Peyer's patch (tissue), 4 donors: ENCODE data around the gene CLDN9. TPM values are rescaled to one million over a fixed set of nuclear protein-coding genes. Genes with fewer than 3 reads are reported as not detected.

ENCODE experiments used
- DNase-seq, 3 donors: peaks; one replicate each; pipeline ENCODE4 v3.0.0-alpha.2; 2017 to 2019
- H3K27ac ChIP-seq, 4 donors: fragments of 200-600 bp; sonication (generic); one replicate each; pipeline ENCODE4 v1.5.1; 2016 to 2019
- H3K27me3 ChIP-seq, 2 donors: fragments of 200-600 bp; sonication (generic); one replicate each; pipeline ENCODE4 v1.5.1; 2019
- H3K36me3 ChIP-seq, 3 donors: fragments of 200-600 bp; sonication (generic); one replicate each; pipeline ENCODE4 v1.5.1; 2016 to 2019
- H3K4me1 ChIP-seq, 4 donors: fragments of 200-600 bp; sonication (generic); one replicate each; pipeline ENCODE4 v1.5.1; 2016 to 2019
- H3K4me3 ChIP-seq, 4 donors: fragments of 200-600 bp; sonication (generic); 1 replicate in 3 of 4; 2 replicates in 1 of 4; pipeline ENCODE4 v1.5.1; 2016 to 2019; ENCODE audit warnings: mild to moderate bottlenecking in 1 of 4
- H3K9me3 ChIP-seq, 4 donors: fragments of 200-600 bp; sonication (generic); one replicate each; pipeline ENCODE4 v1.5.1; 2016 to 2019; ENCODE audit warnings: mild to moderate bottlenecking in 1 of 4
- CTCF ChIP-seq, 6 experiments: fragments of 450-650 bp in 4 of 6; fragments of 200-600 bp in 2 of 6; sonication (generic) in 1 of 6; IDR thresholded peaks; one replicate each; pipeline ENCODE4 v1.5.1; 2017 to 2019; ENCODE audit warnings: antibody characterized with exemption in 6 of 6, mild to moderate bottlenecking in 3 of 6, moderate library complexity in 1 of 6
- POLR2A ChIP-seq, 2 donors: fragments of 450-650 bp; IDR thresholded peaks; one replicate each; pipeline ENCODE4 v1.5.1; 2017; ENCODE audit warnings: antibody characterized with exemption in 2 of 2, mild to moderate bottlenecking in 2 of 2, moderate library complexity in 2 of 2
- total RNA-seq, 4 donors: library from RNA; depleted of rRNA; stranded (reverse); fragments of >200 nt; gene quantifications; one replicate each; pipeline ENCODE4 v1.1.0, GENCODE V29; 2016

The CLDN9 gene
- total RNA-seq, 4 donors from 2014 or later = 0.76 to 2.5 (median 1.2) TPM

DNA sequence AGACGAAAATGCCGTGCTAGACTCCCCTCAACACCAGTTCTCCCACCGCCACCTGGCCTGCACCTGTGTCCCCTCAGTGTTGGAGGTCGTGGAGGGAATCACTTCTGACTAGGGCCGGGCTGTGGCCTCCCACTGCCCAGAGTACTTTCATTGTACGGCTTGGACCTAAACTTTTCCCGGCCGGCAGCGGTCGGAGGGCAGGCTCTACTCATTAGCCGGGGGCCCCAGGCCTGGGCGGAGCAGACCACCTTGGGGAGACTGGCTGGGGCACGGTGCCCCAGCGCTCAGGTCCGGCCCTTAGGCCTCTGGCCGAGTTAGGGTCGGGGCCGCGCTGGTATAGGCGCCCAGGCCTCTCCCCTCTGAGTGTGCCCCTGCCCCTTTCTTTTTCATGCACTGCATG, 4.6 kb downstream of the CLDN9 start:
- H3K27ac ChIP-seq = no peak overlapping the region
- H3K27me3 ChIP-seq = no peaks in the 10 kb centered on the region
- TF ChIP-seq CTCF (IDR thresholded peaks at IDR 0.05) = no peak
- TF ChIP-seq POLR2A (IDR thresholded peaks at IDR 0.05) = no peak
- DNase-seq = no peak
- H3K4me3 ChIP-seq = no peak overlapping the region
- H3K9me3 ChIP-seq = no peaks in the 10 kb centered on the region
- H3K4me1 ChIP-seq = peaks cover 0 to 28% (median 17%) of the 10 kb centered on the region in 4 donors
- H3K36me3 ChIP-seq = no peaks in the 10 kb centered on the region

DNA sequence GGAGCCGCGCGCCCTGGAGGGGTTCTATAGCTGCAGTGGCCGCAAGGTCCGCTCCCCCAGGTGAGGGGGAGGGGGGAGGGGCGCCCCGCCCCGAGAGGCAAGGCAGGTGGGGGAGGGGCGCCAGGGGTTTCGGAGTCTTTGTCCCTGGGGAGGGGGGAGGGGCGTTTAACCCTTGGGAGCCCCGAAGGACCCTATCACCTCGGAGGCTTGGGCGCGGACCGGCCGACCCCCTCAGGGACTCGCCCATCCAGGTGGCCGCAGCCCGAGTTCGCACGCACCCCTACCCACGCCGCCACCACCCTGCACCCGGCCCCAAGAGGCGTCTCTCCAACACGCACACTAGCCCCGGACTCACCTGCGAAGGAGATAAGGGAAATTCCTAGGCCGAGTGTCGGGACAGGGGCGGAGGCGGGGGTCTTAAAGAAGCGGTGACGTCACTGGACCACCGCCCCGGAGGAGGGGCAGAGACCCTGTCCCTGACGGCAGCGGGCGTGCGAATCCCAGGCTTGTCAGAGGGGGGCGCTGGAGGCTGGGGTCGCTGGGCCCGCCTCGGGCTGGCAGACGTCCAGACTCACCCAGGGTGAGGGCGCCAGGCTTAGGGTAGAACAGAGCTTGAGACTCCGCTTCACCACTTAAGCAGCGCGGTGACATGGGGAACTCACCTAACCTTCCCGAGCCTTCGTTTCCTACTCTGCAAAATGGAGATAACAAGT, 5.2 kb downstream of the CLDN9 start, which contains the start of gene CLDN6:
Gene CLDN6, minus strand, starts transcription at position 390 of the 713 bp plus-strand sequence. CDS start 2,162 bp downstream, outside the sequence.
- Histone ChIP-seq H3K27ac (no peak within 1 kb of the TSS), H3K36me3 (no peaks in the 10 kb centered on the region), H3K4me1 (peaks cover 5 to 34% (median 23%) of the 10 kb centered on the region in 4 donors), H3K9me3 (no peaks in the 10 kb centered on the region), H3K27me3 (no peaks in the 10 kb centered on the region), H3K4me3 (no peak within 1 kb of the TSS)
- DNase-seq = no peak
- TF ChIP-seq POLR2A (IDR thresholded peaks at IDR 0.05) (no peak), CTCF (IDR thresholded peaks at IDR 0.05) (peak in 2 of 6 experiments; percentile 13 to 15)

DNA sequence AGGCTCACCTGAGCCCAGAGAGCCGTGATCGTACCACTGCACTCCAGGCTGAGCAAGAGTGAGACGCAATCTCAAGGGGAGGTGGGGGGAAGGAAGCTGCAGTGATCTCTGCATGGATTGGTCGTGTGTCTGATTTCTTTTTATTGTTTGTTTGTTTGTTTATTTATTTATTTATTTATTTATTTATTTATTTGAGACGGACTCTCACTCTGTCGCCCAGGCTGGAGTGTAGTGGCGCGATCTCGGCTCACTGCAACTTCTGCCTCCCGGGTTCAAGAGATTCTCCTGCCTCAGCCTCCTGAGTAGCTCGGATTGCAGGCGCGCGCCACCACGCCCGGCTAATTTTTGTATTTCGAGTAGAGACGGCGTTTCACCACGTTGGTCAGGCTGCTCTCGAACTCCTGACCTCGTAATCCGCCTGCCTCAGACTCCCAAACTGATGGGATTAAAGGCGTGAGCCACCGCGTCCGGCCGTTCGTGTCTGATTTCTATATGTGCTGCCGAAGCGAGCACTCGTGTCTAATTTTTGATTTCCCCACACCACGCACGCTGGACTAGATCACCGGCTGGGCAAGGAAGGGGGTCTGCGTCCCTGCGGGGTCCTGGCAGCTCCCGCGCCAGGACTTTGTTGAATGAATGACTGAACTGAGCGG, 7.0 kb downstream of the CLDN9 start:
- Histone ChIP-seq H3K4me3 (peak overlapping the region; percentile 59 to 79 (median 66)), H3K36me3 (no peaks in the 10 kb centered on the region), H3K9me3 (no peaks in the 10 kb centered on the region), H3K4me1 (peaks cover 11 to 45% (median 27%) of the 10 kb centered on the region in 4 donors), H3K27ac (peak overlapping the region in 3 of 4 donors; percentile 88 to 99 (median 97)), H3K27me3 (no peaks in the 10 kb centered on the region)
- TF ChIP-seq CTCF (IDR thresholded peaks at IDR 0.05) (no peak), POLR2A (IDR thresholded peaks at IDR 0.05) (no peak)
- no peak for DNase-seq

DNA sequence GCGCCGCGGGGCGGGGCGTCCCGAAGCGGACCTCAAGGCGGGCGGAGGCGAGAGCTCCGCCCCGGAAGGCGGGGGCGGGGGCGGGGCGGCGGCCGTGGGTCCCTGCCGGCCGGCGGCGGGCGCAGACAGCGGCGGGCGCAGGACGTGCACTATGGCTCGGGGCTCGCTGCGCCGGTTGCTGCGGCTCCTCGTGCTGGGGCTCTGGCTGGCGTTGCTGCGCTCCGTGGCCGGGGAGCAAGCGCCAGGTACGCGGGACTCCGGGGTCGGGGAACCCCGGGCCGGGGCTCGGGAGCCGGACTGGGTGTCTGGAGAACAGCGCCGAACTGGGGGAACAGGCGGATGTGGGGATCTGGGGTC, 7.5 kb downstream of the CLDN9 start, which contains the start of gene TNFRSF12A:
Gene TNFRSF12A, plus strand, starts transcription at position 122 of the 357 bp plus-strand sequence. Its CDS starts 30 bp downstream, at position 152.
- peak within 1 kb of the TSS; percentile 59 to 79 (median 66) for H3K4me3 ChIP-seq
- peak within 1 kb of the TSS; percentile 88 to 99 (median 96) for H3K27ac ChIP-seq
- no peaks in the 10 kb centered on the region for H3K36me3 ChIP-seq
- no peaks in the 10 kb centered on the region for H3K9me3 ChIP-seq
- peaks cover 11 to 49% (median 27%) of the 10 kb centered on the region in 4 donors for H3K4me1 ChIP-seq
- TF ChIP-seq POLR2A (IDR thresholded peaks at IDR 0.05) (peak; percentile 85 to 86), CTCF (IDR thresholded peaks at IDR 0.05) (peak in 3 of 6 experiments; percentile 21 to 34 (median 32))
- peak; percentile 70 to 91 (median 90) for DNase-seq
- no peaks in the 10 kb centered on the region for H3K27me3 ChIP-seq

GRCh38 chr16:3020604-3021448, 8.1 kb downstream of the CLDN9 start:
- peak overlapping the region; percentile 59 to 79 (median 66) for H3K4me3 ChIP-seq
- peak; percentile 31 to 86 (median 84) for DNase-seq
- H3K27ac ChIP-seq = peak overlapping the region; percentile 88 to 99 (median 96)
- peaks cover 11 to 49% (median 27%) of the 10 kb centered on the region in 4 donors for H3K4me1 ChIP-seq
- no peaks in the 10 kb centered on the region for H3K27me3 ChIP-seq
- H3K36me3 ChIP-seq = peaks cover 0 to 2% (median 0%) of the 10 kb centered on the region in 3 donors
- TF ChIP-seq POLR2A (IDR thresholded peaks at IDR 0.05) = peak in 1 of 2 donors; percentile 2
- no peak for TF ChIP-seq CTCF (IDR thresholded peaks at IDR 0.05)
- H3K9me3 ChIP-seq = no peaks in the 10 kb centered on the region
